PC-3 (cell line): Measurements from ENCODE around the gene KRCC1. TPM values are rescaled to one million over a fixed set of nuclear protein-coding genes. Genes with fewer than 3 reads are reported as not detected.

ENCODE experiments used
- ATAC-seq: fragments of 200-7000 bp; cut with Tn5 transposase; 2 replicates; pipeline ENCODE4 v1.9.1; 2020; ENCODE audit warnings: mild to moderate bottlenecking, moderate library complexity
- BruUV-seq: library from RNA; stranded (reverse); fragments of 400-500 nt; replicated peaks from 2 replicates; lab custom pipeline; 2021; lab: Mats Ljungman, UMichigan
- CTCF ChIA-PET: fragments of 300-600 bp; sonication (Branson Sonifier 250); formaldehyde crosslinking; loops from one replicate; lab custom pipeline; 2022; ENCODE audit warnings: antibody characterized with exemption; lab: Charles Lee
- POLR2A ChIA-PET: fragments of 300-600 bp; sonication (Branson Sonifier 250); formaldehyde crosslinking; loops from one replicate; lab custom pipeline; 2022; ENCODE audit warnings: antibody characterized with exemption; ENCODE audit not compliant: unreplicated experiment; lab: Charles Lee
- DNase-seq: peaks from one replicate; pipeline ENCODE4 v3.0.0-alpha.2; 2015
- H2AFZ ChIP-seq: fragments of 300-600 bp; sonication (generic); 2 replicates; pipeline ENCODE4 v1.6.0; 2016; ENCODE audit warnings: antibody characterized with exemption, low read length
- H3F3A ChIP-seq: fragments of 300-600 bp; sonication (generic); one replicate; pipeline ENCODE4 v1.6.0; 2017; ENCODE audit warnings: antibody characterized with exemption, low read length, control low read depth, mild to moderate bottlenecking; ENCODE audit not compliant: unreplicated experiment
- H3K27ac ChIP-seq: fragments of 300-600 bp; sonication (generic); 2 replicates; pipeline ENCODE4 v1.5.1; 2016; ENCODE audit warnings: mild to moderate bottlenecking, low read length
- H3K27me3 ChIP-seq: fragments of 300-600 bp; sonication (generic); 2 replicates; pipeline ENCODE4 v1.6.1; 2016; ENCODE audit warnings: low read length, mixed read lengths
- H3K36me3 ChIP-seq: fragments of 300-600 bp; sonication (generic); 2 replicates; pipeline ENCODE4 v1.6.1; 2016; ENCODE audit warnings: low read depth, mixed run types, low read length, mixed read lengths
- H3K4me1 ChIP-seq: fragments of 300-600 bp; sonication (generic); 2 replicates; pipeline ENCODE4 v1.5.1; 2016; ENCODE audit warnings: low read length; ENCODE audit not compliant: insufficient read depth
- H3K4me2 ChIP-seq: fragments of 300-600 bp; sonication (generic); 2 replicates; pipeline ENCODE4 v1.6.0; 2016; ENCODE audit warnings: low read length
- H3K4me3 ChIP-seq: fragments of 300-600 bp; sonication (generic); 2 replicates; pipeline ENCODE4 v1.5.1; 2016; ENCODE audit warnings: mild to moderate bottlenecking, low read length, mixed read lengths
- H3K79me2 ChIP-seq: fragments of 300-600 bp; sonication (generic); 2 replicates; pipeline ENCODE4 v1.6.1; 2017; ENCODE audit warnings: low read length, mixed read lengths
- H3K9ac ChIP-seq: fragments of 300-600 bp; sonication (generic); 2 replicates; pipeline ENCODE4 v1.6.0; 2016; ENCODE audit warnings: mild to moderate bottlenecking, low read length
- H3K9me2 ChIP-seq: fragments of 300-600 bp; sonication (generic); replicated peaks from 2 replicates; pipeline ENCODE4 v1.6.1; 2016; ENCODE audit warnings: mixed run types, low read length, mixed read lengths
- H3K9me3 ChIP-seq: fragments of 300-600 bp; sonication (generic); 2 replicates; pipeline ENCODE4 v1.6.1; 2016; ENCODE audit warnings: low read length, mixed read lengths
- H4K20me1 ChIP-seq: fragments of 300-600 bp; sonication (generic); 2 replicates; pipeline ENCODE4 v1.6.1; 2016; ENCODE audit warnings: low read length, mixed read lengths
- CTCF ChIP-seq: fragments of 300-600 bp; sonication (generic); conservative IDR thresholded peaks from 2 replicates; pipeline ENCODE4 v1.5.1; 2017; ENCODE audit warnings: antibody characterized with exemption, low read depth, mild to moderate bottlenecking, low read length
- EZH2 ChIP-seq: fragments of 300-600 bp; sonication (generic); IDR thresholded peaks from one replicate; pipeline ENCODE4 v1.6.1; 2017; ENCODE audit warnings: antibody characterized with exemption, mild to moderate bottlenecking, low read length; ENCODE audit not compliant: unreplicated experiment
- EZH2phosphoT487 ChIP-seq: fragments of 300-600 bp; sonication (generic); IDR thresholded peaks from 2 replicates; pipeline ENCODE4 v1.6.1; 2018; ENCODE audit warnings: mild to moderate bottlenecking, antibody characterized with exemption, low read length, borderline replicate concordance
- intact Hi-C: fragments of 100-400 bp; cut with micrococcal nuclease; formaldehyde crosslinking; loops from 2 replicates; pipeline ENCODE4 v1.9.0; 2023
- total RNA-seq: library from RNA; depleted of rRNA; stranded (reverse); fragments of >200 nt; gene quantifications from 2 replicates; pipeline ENCODE4 v1.2.3, GENCODE V29; 2014

Gene KRCC1
- total RNA-seq, 1 experiment from 2014 or later = 14.1 TPM

GRCh38 chr2:88086401-88086800 lies 30.8 kb upstream of the KRCC1 start:
- no peak for TF ChIP-seq EZH2
- no peak for TF ChIP-seq EZH2phosphoT487
- TF ChIP-seq CTCF = no peak
- CTCF ChIA-PET = no interaction called here
- H3K4me3 ChIP-seq = no peak overlapping the region
- H3K4me2 ChIP-seq = no peak overlapping the region
- no peaks in the 10 kb centered on the region for H3K4me1 ChIP-seq
- POLR2A ChIA-PET = no interaction called here
- no peaks in the 10 kb centered on the region for H3K79me2 ChIP-seq
- H3K9me2 ChIP-seq = no peaks in the 10 kb centered on the region
- H3K36me3 ChIP-seq = no peaks in the 10 kb centered on the region
- ATAC-seq = no peak
- BruUV-seq = no TSS peak
- H2AFZ ChIP-seq = no peak overlapping the region
- H3F3A ChIP-seq = no peaks in the 10 kb centered on the region
- no peak overlapping the region for H3K27ac ChIP-seq
- no peaks in the 10 kb centered on the region for H4K20me1 ChIP-seq
- intact Hi-C loops = no loop called here
- H3K27me3 ChIP-seq = no peaks in the 10 kb centered on the region
- H3K9ac ChIP-seq = no peak overlapping the region
- no peak for DNase-seq
- no peaks in the 10 kb centered on the region for H3K9me3 ChIP-seq

GRCh38 chr2:88085602-88086001 lies 30.0 kb upstream of the KRCC1 start:
- no peaks in the 10 kb centered on the region for H3F3A ChIP-seq
- H3K4me3 ChIP-seq = no peak overlapping the region
- intact Hi-C loops = no loop called here
- no TSS peak for BruUV-seq
- no peak for DNase-seq
- H3K27ac ChIP-seq = no peak overlapping the region
- no peaks in the 10 kb centered on the region for H3K27me3 ChIP-seq
- no peak overlapping the region for H3K9ac ChIP-seq
- H3K4me2 ChIP-seq = no peak overlapping the region
- H3K36me3 ChIP-seq = no peaks in the 10 kb centered on the region
- POLR2A ChIA-PET = no interaction called here
- H3K4me1 ChIP-seq = no peaks in the 10 kb centered on the region
- no peak overlapping the region for H2AFZ ChIP-seq
- no peak for ATAC-seq
- CTCF ChIA-PET = no interaction called here
- H3K79me2 ChIP-seq = no peaks in the 10 kb centered on the region
- H4K20me1 ChIP-seq = no peaks in the 10 kb centered on the region
- no peaks in the 10 kb centered on the region for H3K9me2 ChIP-seq
- TF ChIP-seq CTCF (no peak), EZH2phosphoT487 (no peak), EZH2 (no peak)
- no peaks in the 10 kb centered on the region for H3K9me3 ChIP-seq

GRCh38 chr2:88085099-88085498 lies 29.5 kb upstream of the KRCC1 start:
- H3K27me3 ChIP-seq = no peaks in the 10 kb centered on the region
- no peak for TF ChIP-seq EZH2phosphoT487
- TF ChIP-seq EZH2 = no peak
- no peak for TF ChIP-seq CTCF
- H3K27ac ChIP-seq = no peak overlapping the region
- no peak overlapping the region for H3K4me2 ChIP-seq
- no peaks in the 10 kb centered on the region for H4K20me1 ChIP-seq
- H3K4me1 ChIP-seq = no peaks in the 10 kb centered on the region
- H3K79me2 ChIP-seq = no peaks in the 10 kb centered on the region
- H3K36me3 ChIP-seq = no peaks in the 10 kb centered on the region
- ATAC-seq = no peak; the same call in 1 of the 2 replicates
- POLR2A ChIA-PET = no interaction called here
- no TSS peak for BruUV-seq
- no peak for DNase-seq
- H3K4me3 ChIP-seq = no peak overlapping the region
- H3K9me3 ChIP-seq = no peaks in the 10 kb centered on the region
- H3F3A ChIP-seq = no peaks in the 10 kb centered on the region
- intact Hi-C loops = no loop called here
- no peak overlapping the region for H2AFZ ChIP-seq
- CTCF ChIA-PET = no interaction called here
- no peak overlapping the region for H3K9ac ChIP-seq
- no peaks in the 10 kb centered on the region for H3K9me2 ChIP-seq
